GM19351 (cell line): ENCODE data around the gene STX19.
A peak's percentile ranks its signal among the peaks of the same experiment; 100 is the strongest.
"Not testable (repeated sequence)": the region's sequence is repeated elsewhere in the genome, so short reads cannot be mapped to it uniquely, and the experiment has no call there.

Experiments
- ATAC-seq: cut with Tn5 transposase; IDR thresholded peaks from one replicate; pipeline ENCODE4 v1.9.1; 2021; ENCODE audit warnings: mild to moderate bottlenecking, moderate library complexity; ENCODE audit not compliant: unreplicated experiment

Gene STX19

GRCh38 chr3:93979850-93980676, 48.3 kb downstream of the STX19 start, which contains the start of gene ARL13B:
ARL13B (plus strand) TSS chr3:93980155; CDS start chr3:93980424, 269 bp downstream.
- ATAC-seq: peak; percentile 99

- peak; percentile 89 for ATAC-seq
Measured at GRCh38 chr3:93973131-93974126, 55.0 kb downstream of the STX19 start, which contains the start of gene PROS1. PROS1 (minus strand) TSS chr3:93973896; CDS start chr3:93973749, 147 bp downstream.

GRCh38 chr3:93969997-93970396, 58.4 kb downstream of the STX19 start:
- ATAC-seq: no peak

GRCh38 chr3:93969443-93969842, 59.0 kb downstream of the STX19 start:
- no peak for ATAC-seq

- ATAC-seq: not testable (repeated sequence)
Measured at GRCh38 chr3:93965106-93965505, 63.3 kb downstream of the STX19 start.
